ENCODE data around the gene ZNF473. TPM values are rescaled to one million over a fixed set of nuclear protein-coding genes. Genes with fewer than 3 reads are reported as not detected.
"Not testable (repeated sequence)": the region's sequence is repeated elsewhere in the genome, so short reads cannot be mapped to it uniquely, and the experiment has no call there.

Gene ZNF473
- total RNA-seq, 3 donors from 2014 or later: 5.2 to 9.2 (median 6.0) TPM

DNA sequence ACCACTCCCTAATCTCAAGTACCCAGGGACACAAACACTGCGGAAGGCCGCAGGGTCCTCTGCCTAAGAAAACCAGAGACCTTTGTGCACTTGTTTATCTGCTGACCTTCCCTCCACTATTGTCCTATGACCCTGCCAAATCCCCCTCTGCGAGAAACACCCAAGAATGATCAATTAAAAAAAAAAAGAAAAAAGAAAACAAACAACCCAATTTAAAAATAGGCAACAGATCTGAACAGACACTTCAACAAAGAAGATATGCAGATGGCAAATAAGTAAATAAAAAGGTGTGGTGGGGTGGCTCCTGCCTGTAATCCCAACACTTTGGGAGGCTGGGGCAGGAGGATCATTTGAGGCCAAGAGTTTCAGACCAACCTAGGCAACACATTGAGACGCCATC is 61.3 kb downstream of the ZNF473 start:
- H3K4me1 ChIP-seq (ENCODE audit: low read depth); ATAC-seq; H3K4me3 ChIP-seq; H3K9me3 ChIP-seq; DNase-seq; H3K36me3 ChIP-seq (ENCODE audit: low read depth); intact Hi-C loops (cut with DNase I, micrococcal nuclease): not testable (repeated sequence)

- H3K4me1 ChIP-seq (ENCODE audit: low read depth); H3K36me3 ChIP-seq (ENCODE audit: low read depth); ATAC-seq; H3K4me3 ChIP-seq; intact Hi-C loops (cut with DNase I, micrococcal nuclease); H3K9me3 ChIP-seq: not testable (repeated sequence)
- DNase-seq: peak in 2 of 3 donors; percentile 5 to 31
Observed at GRCh38 chr19:50090706-50091105, 64.9 kb downstream of the ZNF473 start.

- intact Hi-C loops (cut with DNase I, micrococcal nuclease); H3K4me1 ChIP-seq (ENCODE audit: low read depth); H3K36me3 ChIP-seq (ENCODE audit: low read depth); H3K4me3 ChIP-seq; H3K9me3 ChIP-seq; ATAC-seq: not testable (repeated sequence)
- DNase-seq: peak in 2 of 3 donors; percentile 27 to 40
Observed at GRCh38 chr19:50091786-50092185, 66.0 kb downstream of the ZNF473 start.

DNA sequence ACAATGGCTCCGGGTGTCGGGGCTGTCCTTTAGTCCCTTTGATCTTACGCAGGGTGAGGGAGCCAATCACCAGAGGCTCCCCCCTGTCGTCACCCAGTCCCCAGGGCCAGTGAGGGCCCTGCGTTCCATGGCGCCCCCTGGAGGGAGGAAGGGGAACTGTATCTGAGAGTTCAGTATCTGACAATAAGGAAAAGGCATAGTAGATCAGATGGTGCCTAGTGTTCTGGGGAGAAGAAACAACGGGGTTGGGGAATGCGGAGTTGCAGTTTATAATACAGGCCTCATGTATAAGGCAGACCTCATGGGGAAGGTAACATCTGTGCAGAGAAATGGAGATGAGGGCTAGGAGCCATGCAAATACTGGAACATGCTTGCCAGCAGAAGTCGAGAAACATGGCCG is 66.8 kb downstream of the ZNF473 start:
- ATAC-seq; H3K36me3 ChIP-seq (ENCODE audit: low read depth); H3K4me3 ChIP-seq; intact Hi-C loops (cut with DNase I, micrococcal nuclease); DNase-seq; H3K9me3 ChIP-seq; H3K4me1 ChIP-seq (ENCODE audit: low read depth): not testable (repeated sequence)

DNA sequence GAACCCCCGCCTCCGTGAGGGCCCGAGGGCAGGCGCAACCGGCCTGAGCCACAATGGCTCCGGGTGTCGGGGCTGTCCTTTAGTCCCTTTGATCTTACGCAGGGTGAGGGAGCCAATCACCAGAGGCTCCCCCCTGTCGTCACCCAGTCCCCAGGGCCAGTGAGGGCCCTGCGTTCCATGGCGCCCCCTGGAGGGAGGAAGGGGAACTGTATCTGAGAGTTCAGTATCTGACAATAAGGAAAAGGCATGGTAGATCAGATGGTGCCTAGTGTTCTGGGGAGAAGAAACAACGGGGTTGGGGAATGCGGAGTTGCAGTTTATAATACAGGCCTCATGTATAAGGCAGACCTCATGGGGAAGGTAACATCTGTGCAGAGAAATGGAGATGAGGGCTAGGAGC is 72.1 kb downstream of the ZNF473 start:
- intact Hi-C loops (cut with DNase I, micrococcal nuclease); DNase-seq; H3K9me3 ChIP-seq; H3K36me3 ChIP-seq (ENCODE audit: low read depth); H3K4me3 ChIP-seq; ATAC-seq; H3K4me1 ChIP-seq (ENCODE audit: low read depth): not testable (repeated sequence)

GRCh38 chr19:50098892-50099291 is 73.1 kb downstream of the ZNF473 start:
- H3K36me3 ChIP-seq (ENCODE audit: low read depth); H3K4me3 ChIP-seq; intact Hi-C loops (cut with DNase I, micrococcal nuclease); H3K9me3 ChIP-seq; ATAC-seq; H3K4me1 ChIP-seq (ENCODE audit: low read depth): not testable (repeated sequence)
- DNase-seq: peak; percentile 5 to 65 (median 35)

GRCh38 chr19:50099696-50100095 is 73.9 kb downstream of the ZNF473 start:
- intact Hi-C loops (cut with DNase I, micrococcal nuclease); H3K4me3 ChIP-seq; H3K4me1 ChIP-seq (ENCODE audit: low read depth); H3K9me3 ChIP-seq; ATAC-seq; H3K36me3 ChIP-seq (ENCODE audit: low read depth); DNase-seq: not testable (repeated sequence)

DNA sequence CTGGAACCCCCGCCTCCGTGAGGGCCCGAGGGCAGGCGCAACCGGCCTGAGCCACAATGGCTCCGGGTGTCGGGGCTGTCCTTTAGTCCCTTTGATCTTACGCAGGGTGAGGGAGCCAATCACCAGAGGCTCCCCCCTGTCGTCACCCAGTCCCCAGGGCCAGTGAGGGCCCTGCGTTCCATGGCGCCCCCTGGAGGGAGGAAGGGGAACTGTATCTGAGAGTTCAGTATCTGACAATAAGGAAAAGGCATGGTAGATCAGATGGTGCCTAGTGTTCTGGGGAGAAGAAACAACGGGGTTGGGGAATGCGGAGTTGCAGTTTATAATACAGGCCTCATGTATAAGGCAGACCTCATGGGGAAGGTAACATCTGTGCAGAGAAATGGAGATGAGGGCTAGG is 75.1 kb downstream of the ZNF473 start:
- H3K9me3 ChIP-seq; intact Hi-C loops (cut with DNase I, micrococcal nuclease); ATAC-seq; H3K4me3 ChIP-seq; DNase-seq; H3K4me1 ChIP-seq (ENCODE audit: low read depth); H3K36me3 ChIP-seq (ENCODE audit: low read depth): not testable (repeated sequence)

Other genes starting within 250 kb of the ZNF473 start
- gene FUZ, start 212.7 kb upstream of the ZNF473 start, total RNA-seq: 10 to 100 TPM in 2 of 3 donors, 1 to 10 TPM in 1; 6.6 to 21.0 (median 11.9) TPM
- gene MED25, start 207.7 kb upstream of the ZNF473 start, total RNA-seq: 10 to 100 TPM; 54.7 to 57.4 (median 55.2) TPM
- 100 to 1,000 TPM in 2 of 3 donors, 10 to 100 TPM in 1; 92.8 to 171 (median 107) TPM for gene PTOV1, start 174.8 kb upstream of the ZNF473 start, total RNA-seq
- gene PNKP, start 158.4 kb upstream of the ZNF473 start, total RNA-seq: 100 to 1,000 TPM in 2 of 3 donors, 10 to 100 TPM in 1; 84.3 to 114 (median 111) TPM
- gene AKT1S1, start 148.7 kb upstream of the ZNF473 start, total RNA-seq: 10 to 100 TPM; 38.8 to 44.0 (median 42.3) TPM
- gene TBC1D17, start 148.3 kb upstream of the ZNF473 start, total RNA-seq: 10 to 100 TPM; 33.7 to 55.7 (median 45.1) TPM
- 1 to 10 TPM; 1.2 to 1.7 (median 1.6) TPM for gene IL4I1, start 129.1 kb upstream of the ZNF473 start, total RNA-seq
- gene ATF5, start 96.8 kb upstream of the ZNF473 start, total RNA-seq: 10 to 100 TPM; 10.7 to 25.0 (median 16.1) TPM
- 10 to 100 TPM; 34.1 to 41.0 (median 40.9) TPM for gene NUP62, start 96.5 kb upstream of the ZNF473 start, total RNA-seq
- 1 to 10 TPM in 2 of 3 donors, under 1 TPM in 1; 0.49 to 2.0 (median 1.1) TPM for gene SIGLEC11, start 64.8 kb upstream of the ZNF473 start, total RNA-seq
- 10 to 100 TPM; 53.8 to 72.9 (median 62.7) TPM for gene VRK3, start 633 bp upstream of the ZNF473 start, total RNA-seq
- gene IZUMO2, start 137.3 kb downstream of the ZNF473 start, total RNA-seq: not detected
- 100 to 1,000 TPM; 268 to 606 (median 586) TPM for gene MYH14, start 177.6 kb downstream of the ZNF473 start, total RNA-seq

Measured in mucosa of descending colon (tissue), 3 donors.